ENCODE measurements around the gene C6orf120. TPM values are rescaled to one million over a fixed set of nuclear protein-coding genes. Genes with fewer than 3 reads are reported as not detected.
A peak's percentile ranks its signal among the peaks of the same experiment; 100 is the strongest.

The C6orf120 gene
- total and polyA plus RNA-seq, 9 of the 15 experiments (the other 6 are each of a cell fraction or from before 2014, with no cell fraction given), result 7.7 to 44.9 (median 34.8) TPM

- TF ChIP-seq ATF3 (IDR thresholded peaks at IDR 0.05), result peak; percentile 77
- TF ChIP-seq ATF3 (CRISPR knock-in tag; conservative IDR thresholded peaks at IDR 0.05), result 0 out of 2 replicates have a peak, but pooled peaks have one; percentile 32
- peak; percentile 58 for TF ChIP-seq REST (IDR thresholded peaks at IDR 0.05; ENCODE audit: borderline replicate concordance)
- no peak for TF ChIP-seq REST (CRISPR knock-in tag; IDR thresholded peaks at IDR 0.05; ENCODE audit: low read depth)
- peak; percentile 24; the same call in 1 of the 2 replicates for TF ChIP-seq BHLHE40 (IDR thresholded peaks at IDR 0.05; ENCODE audit: low read length)
- TF ChIP-seq CEBPB (tag; IDR thresholded peaks at IDR 0.05), result no peak
- TF ChIP-seq UBTF (IDR thresholded peaks at IDR 0.05; ENCODE audit: borderline replicate concordance in 1 of 2, low read depth in 2 of 2, low read length in 2 of 2), result peak in 1 of 2 experiments; percentile 78; a peak in 2 of 4 replicates
- peak; percentile 80 to 81 for TF ChIP-seq KDM1A (IDR thresholded peaks at IDR 0.05)
- TF ChIP-seq NEUROD1 (IDR thresholded peaks at IDR 0.05; ENCODE audit: borderline replicate concordance, low read depth, low read length, partially characterized antibody), result peak; percentile 15
- peak; percentile 8 to 36; a peak in 2 of 4 replicates for TF ChIP-seq RCOR1 (IDR thresholded peaks at IDR 0.05; ENCODE audit: borderline replicate concordance in 1 of 2, low read depth in 2 of 2, low read length in 2 of 2)
- no peak; the same call in 1 of the 2 replicates for TF ChIP-seq NFIC (IDR thresholded peaks at IDR 0.05)
- TF ChIP-seq DPF2 (IDR thresholded peaks at IDR 0.05), result peak; percentile 67
- TF ChIP-seq SAP30 (IDR thresholded peaks at IDR 0.05; ENCODE audit: borderline replicate concordance, insufficient read depth, low read depth, low read length, poor library complexity, severe bottlenecking), result peak; percentile 12
Measured at GRCh38 chr6:169722362-169723199, 20.7 kb downstream of the C6orf120 start (continued).

Data from K562 (cell line).